ENCODE measurements around the gene PDE4D. TPM values are rescaled to one million over a fixed set of nuclear protein-coding genes. Genes with fewer than 3 reads are reported as not detected.

The PDE4D gene
- total RNA-seq, 1 experiment from 2014 or later, result 3.3 TPM

- TF ChIP-seq E2F5 (CRISPR knock-in tag; IDR thresholded peaks at IDR 0.05) (no peak), NFYB (CRISPR knock-in tag; conservative IDR thresholded peaks at IDR 0.05; ENCODE audit: low read depth) (no peak), RORB (CRISPR knock-in tag; IDR thresholded peaks at IDR 0.05) (no peak)
Measured at GRCh38 chr5:59178482-59178881, 715.0 kb downstream of the PDE4D start (continued).

GRCh38 chr5:59178071-59178470 is 715.5 kb downstream of the PDE4D start:
- POLR2A ChIA-PET, result no interaction called here
- H3K9me3 Mint-ChIP-seq, result no peaks in the 10 kb centered on the region
- no peaks in the 10 kb centered on the region for H3K36me3 Mint-ChIP-seq
- TF ChIP-seq ZNF512 (CRISPR knock-in tag; IDR thresholded peaks at IDR 0.05; ENCODE audit: borderline replicate concordance) (no peak), PRRX2 (CRISPR knock-in tag; IDR thresholded peaks at IDR 0.05) (no peak), HMGXB4 (CRISPR knock-in tag; IDR thresholded peaks at IDR 0.05) (no peak), AR (CRISPR knock-in tag; IDR thresholded peaks at IDR 0.05) (no peak), FOXP1 (CRISPR knock-in tag; IDR thresholded peaks at IDR 0.05; ENCODE audit: borderline replicate concordance) (no peak), ATF6 (CRISPR knock-in tag; IDR thresholded peaks at IDR 0.05) (no peak), E2F4 (CRISPR knock-in tag; IDR thresholded peaks at IDR 0.05; ENCODE audit: borderline replicate concordance, low read depth) (no peak), ZMAT4 (CRISPR knock-in tag; IDR thresholded peaks at IDR 0.05) (no peak), TEAD4 (CRISPR knock-in tag; IDR thresholded peaks at IDR 0.05) (no peak), CREM (CRISPR knock-in tag; IDR thresholded peaks at IDR 0.05) (no peak), SP1 (CRISPR knock-in tag; conservative IDR thresholded peaks at IDR 0.05) (no peak), IRF1 (CRISPR knock-in tag; IDR thresholded peaks at IDR 0.05) (no peak)
- no peak overlapping the region for H3K27ac Mint-ChIP-seq
- peaks cover 8% of the 10 kb centered on the region for H3K4me1 Mint-ChIP-seq
- H3K27me3 Mint-ChIP-seq (ENCODE audit: low read depth), result no peaks in the 10 kb centered on the region
- DNase-seq (ENCODE audit: low spot score) (no peak), ATAC-seq (no peak)
- no peak overlapping the region for H3K4me3 Mint-ChIP-seq
- CTCF ChIA-PET, result interaction anchor here (1.2 kb wide), 1 partner anchor 10 kb away, joined by 3 read pairs; no protein-coding TSS in a partner anchor
